ENCODE results near the gene GRK4.
"Not testable (repeated sequence)": the region's sequence is repeated elsewhere in the genome, so short reads cannot be mapped to it uniquely, and the experiment has no call there.

Gene GRK4

DNA sequence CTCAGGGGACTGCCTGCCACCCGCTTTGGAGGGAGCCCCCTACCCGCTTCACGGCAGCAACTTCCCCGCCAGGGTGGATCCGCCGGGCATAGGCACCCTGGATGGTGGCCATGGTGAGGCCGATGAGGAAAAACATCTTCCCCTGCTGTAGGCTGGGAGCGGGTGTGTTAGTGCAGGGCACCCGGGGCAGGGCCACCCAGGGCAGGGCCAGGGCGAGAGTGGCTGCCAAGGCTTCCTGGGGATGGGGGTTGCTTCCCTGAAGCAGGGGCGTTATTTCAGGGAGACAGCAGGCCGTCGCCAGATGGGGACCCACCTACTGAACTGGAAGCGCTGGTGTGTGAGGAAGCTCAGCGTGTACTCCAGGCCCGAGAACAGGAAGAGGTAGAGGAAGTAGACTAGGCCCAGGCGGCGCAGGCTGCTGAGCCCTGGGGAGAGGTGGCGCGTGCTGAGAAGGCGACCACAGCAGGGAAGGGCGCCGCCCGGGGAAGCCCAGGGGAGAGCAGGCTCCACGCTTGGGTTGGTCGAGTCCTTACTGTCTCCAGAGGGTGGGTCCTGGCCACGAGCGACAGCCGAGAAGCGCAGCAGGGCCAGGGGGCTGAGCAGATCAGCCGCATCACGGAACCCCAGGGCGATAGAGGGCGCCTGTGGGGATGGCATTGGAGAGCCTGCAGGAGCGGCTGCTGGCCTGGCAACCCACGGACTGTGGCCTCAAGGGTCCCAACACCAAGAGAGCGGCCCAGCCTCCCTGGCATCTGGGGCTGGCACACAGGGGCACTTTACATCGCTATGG lies 31.7 kb upstream of the GRK4 start:
- FAIRE-seq, result no peak

GRCh38 chr4:2932321-2932950 lies 30.9 kb upstream of the GRK4 start:
- no peak for FAIRE-seq

- no peak for FAIRE-seq
Observed at GRCh38 chr4:2932951-2933565, 30.3 kb upstream of the GRK4 start.

DNA sequence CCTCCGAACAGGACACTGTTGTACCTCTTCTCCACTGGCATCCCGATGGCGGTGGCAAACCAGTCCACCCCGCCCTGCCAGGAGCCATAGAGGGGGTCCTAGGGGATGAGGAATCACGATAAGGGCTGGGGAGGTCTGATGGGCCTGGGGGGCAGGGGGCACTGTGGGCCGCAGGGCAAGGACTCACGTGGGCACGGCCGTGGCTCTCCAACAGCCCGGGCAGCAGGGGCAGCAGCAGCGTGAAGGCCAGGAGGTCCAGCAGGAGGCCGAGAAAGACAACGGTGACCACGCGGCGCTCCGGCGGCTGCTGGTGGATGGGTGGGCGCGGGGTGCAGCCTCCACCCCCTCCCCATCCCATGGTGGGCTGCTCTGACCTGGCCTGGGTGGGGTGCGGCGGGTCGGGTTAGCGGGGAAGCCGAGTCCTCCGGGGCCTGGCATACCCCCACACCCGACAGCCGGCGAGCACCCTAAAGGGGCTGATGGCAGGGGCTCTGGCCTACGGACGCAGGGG lies 29.8 kb upstream of the GRK4 start:
- FAIRE-seq, result no peak

DNA sequence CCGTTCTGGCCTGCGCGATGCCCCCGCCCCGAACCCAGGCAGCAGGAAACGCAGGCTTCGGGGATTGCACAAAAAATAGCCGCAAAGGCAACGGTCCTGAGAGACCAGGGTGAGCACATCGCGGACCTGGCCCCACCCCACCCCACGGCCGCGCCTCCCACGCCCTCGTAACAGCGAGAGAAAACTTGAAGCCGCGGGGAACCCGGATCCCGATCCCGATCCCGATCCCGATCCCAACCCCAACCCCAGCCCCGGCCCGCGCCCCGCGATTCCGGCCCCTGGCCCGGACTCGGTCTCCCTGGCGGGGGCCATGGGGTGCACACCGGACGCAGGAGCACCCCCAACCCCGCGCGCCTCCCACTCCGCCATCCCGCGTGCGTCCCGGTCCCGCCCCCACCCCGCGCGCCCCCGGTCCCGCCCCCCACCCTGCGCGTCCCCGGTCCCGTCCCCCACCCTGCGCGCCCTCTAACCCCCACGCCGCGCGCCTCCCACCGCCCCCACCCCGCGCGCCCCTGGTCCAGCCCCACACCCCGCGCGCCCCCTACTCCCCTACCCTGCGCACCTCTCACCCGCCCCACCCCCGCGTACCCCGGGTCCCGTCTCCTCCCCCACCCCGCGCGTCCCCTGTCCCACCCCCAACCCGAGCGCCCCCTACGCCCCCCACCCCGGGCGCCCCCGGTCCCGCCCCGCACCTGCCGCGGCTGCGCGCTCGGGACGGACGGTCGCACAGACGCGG lies 29.1 kb upstream of the GRK4 start:
- FAIRE-seq, result no peak

DNA sequence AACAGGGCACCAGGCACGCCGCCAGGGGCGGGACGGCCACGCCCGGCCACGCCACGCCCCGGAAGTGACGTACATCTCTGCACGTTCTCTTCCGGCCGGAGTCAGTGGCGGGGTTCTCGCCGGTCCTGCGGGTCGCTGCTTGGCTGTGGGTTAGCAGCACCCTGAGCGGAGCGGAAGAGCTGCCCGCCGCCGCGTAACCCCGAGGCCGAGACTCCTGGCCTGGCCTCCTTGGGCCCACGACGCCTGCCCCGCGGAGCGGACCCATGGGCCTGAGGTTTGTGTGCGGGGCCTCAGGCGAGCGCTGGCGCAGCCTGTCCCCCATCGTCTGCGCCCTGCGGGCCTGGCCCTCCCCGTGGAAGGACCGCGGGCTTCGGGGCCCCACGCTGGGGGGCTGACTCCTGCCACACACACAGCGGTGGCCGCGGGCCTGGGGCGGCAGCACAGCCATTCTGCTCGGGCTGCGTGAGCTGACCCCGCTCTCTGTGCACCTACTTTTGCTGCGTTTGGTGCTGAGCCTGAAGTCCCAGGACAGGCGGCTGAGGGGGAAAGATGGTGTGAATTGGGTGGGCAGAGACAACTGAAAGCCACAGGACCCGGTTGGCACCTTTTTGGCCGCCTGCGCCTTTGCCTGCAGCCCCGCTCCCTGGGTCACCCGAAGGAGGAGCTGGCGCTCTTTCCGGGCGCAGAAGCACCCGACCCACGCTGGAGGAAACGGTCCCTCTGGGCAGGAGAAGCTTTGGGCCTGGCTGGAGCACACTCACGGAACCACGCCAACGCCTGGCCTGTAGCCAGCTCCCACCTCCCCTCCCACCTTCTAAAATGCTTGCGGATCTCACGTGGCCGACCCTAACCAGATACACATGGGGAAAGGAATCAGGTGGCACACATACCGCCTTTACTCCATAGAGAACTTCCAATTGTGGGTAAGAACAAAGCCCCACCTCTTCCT lies 28.3 kb upstream of the GRK4 start:
- FAIRE-seq, result no peak

DNA sequence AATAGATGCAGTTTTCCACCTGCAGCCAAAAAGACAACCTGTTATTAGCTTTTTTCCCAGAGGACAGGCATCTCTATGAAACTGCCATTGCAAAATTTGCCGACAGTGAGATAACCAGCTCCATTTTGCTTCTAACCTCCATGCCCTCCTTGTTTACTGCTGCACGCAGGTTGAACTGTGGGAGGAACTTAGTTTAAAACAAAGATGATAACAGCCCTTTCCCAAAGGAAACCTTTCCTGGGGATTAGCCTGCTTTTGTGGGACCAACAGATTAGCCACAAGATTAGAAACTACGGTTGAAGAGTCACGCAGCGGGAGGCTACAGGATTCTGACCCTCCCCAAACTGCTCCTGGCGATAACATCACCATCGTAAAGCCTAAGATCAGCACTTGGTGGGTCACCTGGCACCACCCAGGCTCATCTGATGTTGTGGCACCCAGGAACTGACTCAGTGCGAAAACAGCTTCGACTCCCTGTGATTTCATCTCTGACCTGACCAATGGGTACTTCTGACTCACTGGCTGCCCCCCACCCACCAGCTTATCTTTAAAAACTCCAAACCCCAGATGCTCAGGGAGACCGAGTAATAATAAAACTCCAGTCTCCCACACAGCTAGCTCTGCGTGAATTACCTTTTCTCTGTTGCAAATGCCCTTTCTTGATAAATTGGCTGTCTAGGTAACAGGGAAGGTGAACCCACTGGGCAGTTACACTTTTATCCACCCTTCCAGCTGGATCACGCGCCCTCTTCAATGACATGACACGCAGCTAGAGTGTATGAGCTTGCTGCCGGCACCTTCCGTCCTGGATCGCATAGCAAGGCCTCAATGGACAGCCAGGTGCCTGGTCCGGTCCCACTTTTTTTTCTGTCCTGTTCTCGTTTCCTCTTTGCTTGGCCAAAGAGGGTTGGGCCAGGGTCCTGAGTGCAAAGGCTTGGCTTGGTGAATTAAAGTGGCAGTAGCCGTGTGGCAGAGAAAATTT lies 27.3 kb upstream of the GRK4 start:
- no peak for FAIRE-seq

DNA sequence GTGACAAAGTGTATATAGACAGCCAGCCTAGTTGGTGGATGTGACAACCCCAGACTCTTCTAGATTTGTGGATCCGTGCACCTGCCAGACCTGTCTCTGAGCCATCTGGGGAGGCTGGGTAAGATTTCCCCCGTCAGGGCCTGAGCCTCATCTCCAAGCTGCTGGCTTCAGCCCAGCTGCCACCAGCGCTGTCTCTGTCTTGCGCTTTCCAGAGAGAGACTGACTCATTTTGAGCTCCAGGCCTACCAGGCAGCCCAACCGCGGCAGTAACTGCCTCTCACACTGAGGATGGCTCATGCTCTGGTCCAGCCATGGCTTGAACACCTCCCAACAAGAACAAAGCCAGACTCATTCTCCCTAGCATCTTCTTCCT lies 26.6 kb upstream of the GRK4 start:
- FAIRE-seq, result no peak

DNA sequence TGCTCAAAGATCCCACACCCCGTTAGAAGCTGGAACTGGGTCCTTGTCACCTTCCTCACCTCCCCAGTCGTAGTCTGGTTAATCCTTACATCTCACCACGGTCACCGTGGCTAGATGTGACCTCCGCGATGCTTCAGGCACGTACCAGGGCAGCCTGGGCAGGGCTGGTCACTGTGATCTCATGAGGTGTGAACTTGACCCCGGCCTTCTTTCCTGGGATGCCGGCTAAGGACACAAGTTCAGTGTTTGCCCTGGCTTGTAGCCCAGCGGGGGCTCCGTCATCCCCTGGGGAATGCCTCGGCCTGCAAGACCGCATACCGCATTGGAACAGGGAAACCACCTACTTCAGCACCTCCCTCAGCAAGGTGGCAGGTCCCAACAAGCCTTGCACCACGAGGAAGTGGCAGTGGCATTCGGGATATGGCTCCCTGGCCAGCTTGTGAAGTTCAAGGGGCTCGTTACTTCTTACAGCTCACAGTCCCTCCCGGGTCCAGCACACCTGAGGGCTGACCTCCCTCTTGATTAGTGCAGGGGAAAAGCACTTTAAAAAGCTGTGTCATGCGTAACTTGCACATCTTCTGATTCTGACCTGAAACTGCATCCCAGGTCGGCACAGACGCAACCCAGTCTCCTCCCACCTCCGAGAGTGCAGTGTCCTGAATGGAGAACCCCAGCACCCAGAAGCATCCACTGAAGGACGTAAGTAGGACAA lies 26.1 kb upstream of the GRK4 start:
- FAIRE-seq, result no peak

DNA sequence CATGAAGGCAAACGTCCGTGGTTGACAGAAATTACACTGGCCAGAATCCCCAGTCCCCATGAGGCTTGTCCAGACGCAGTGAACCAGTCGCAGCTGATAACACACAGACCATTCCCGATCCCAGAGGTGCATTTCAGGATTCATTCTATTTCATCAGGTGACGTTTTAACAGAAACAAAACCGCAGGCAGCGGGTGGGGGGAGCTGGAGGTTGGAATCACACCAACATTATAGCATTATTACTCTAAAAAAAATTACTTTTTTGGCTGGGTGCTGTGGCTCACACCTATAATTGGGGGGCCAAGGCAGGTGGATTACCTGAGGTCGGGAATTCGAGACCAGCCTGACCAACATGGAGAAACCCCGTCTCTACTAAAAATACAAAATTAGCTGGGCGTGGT lies 25.4 kb upstream of the GRK4 start:
- no peak for FAIRE-seq

GRCh38 chr4:2938411-2938810 lies 25.0 kb upstream of the GRK4 start:
- FAIRE-seq, result not testable (repeated sequence)

DNA sequence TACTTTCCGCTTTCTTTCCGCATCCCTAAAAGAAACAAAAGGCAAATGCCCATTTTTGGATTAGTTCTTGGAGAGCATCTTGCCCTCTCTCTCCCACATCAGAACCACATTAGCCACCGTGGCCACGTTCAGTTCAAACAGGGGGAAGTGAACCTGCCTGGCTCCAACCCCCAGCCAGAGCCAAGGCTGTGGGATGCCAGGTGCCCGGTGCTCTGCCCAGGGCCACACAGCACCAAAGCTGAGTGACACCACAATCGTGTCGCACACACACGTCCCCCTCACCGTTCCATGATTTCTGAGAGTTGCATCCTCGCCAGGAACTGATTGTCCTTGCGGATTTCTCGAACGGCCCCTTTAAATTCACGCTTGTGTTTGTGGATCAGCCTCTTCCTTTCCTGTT lies 24.5 kb upstream of the GRK4 start:
- no peak for FAIRE-seq

GRCh38 chr4:2939383-2940243 lies 23.8 kb upstream of the GRK4 start:
- no peak for FAIRE-seq

- no peak for FAIRE-seq
Observed at GRCh38 chr4:2940267-2941137, 22.9 kb upstream of the GRK4 start.

DNA sequence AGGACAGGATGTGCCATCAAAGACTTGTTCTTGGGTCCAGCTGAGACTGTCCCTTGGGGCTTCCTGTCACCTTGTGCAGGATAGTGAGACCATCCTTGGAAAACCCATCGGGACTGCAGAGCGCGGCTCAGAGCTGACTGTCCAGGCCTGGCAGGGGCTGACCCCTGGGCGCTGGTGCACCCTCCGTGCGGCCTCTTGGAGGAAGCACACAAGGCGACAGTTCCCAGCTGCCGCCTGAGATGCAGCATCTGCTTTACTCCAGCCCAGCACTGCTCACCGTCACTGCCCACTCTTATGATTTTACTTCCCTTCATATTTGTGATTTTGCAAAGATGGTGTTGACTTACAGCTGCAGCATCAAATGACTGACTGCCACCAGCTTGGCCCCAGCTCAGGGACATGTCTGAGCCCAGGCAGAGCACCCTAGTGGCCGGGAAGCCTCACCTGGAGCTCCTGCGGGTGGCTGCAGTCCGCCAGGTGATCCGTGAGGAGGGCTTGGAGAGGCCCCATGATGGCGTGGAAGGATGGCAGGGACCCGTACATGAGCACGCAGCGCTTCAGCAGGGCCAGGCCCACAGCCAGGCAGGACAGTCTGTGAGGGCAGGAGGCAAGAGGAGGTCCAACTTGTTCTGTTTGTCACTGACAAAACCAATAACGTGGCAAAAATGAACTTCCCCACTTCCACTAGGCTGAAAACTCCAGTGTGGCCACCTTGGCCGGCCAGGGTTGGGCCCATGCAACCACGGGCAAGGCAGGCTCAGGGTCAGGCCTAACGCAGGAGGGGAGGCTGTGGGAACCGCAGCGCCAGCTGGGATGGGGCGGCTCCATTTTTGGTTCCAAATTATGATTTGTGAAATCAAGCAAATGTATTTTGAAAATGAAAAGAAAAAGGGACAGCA lies 22.0 kb upstream of the GRK4 start:
- FAIRE-seq, result no peak

DNA sequence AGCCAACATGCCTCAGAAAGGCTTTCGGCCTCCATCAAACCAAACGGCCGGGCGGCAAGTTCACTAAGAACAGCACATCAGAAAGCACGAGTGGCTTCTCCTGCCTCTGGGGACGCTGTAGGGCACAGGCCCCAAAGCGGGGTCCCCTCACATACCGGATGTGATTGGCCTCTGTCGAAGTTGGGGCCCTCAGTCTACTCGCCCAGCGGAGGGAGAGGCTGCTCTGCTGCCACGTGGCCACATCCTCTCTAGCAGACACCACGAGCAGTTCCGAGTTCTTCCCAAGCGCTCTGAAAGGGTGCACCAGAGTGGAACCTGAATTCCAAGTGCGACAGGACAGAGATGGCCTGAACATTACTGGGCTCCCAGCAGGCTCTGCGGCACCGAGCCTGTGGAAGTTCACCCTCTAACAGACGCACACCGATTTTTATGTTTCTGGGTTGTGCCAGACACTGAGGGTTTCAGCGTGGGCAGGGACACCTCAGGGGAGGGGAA lies 21.3 kb upstream of the GRK4 start:
- no peak for FAIRE-seq
